ENCODE results near the gene RFC5. TPM values are rescaled to one million over a fixed set of nuclear protein-coding genes. Genes with fewer than 3 reads are reported as not detected.

Gene RFC5
- total and polyA plus RNA-seq, 10 of the 15 experiments (the other 5 are each of a cell fraction or from before 2014, with no cell fraction given), result 30.9 to 73.3 (median 53.5) TPM

DNA sequence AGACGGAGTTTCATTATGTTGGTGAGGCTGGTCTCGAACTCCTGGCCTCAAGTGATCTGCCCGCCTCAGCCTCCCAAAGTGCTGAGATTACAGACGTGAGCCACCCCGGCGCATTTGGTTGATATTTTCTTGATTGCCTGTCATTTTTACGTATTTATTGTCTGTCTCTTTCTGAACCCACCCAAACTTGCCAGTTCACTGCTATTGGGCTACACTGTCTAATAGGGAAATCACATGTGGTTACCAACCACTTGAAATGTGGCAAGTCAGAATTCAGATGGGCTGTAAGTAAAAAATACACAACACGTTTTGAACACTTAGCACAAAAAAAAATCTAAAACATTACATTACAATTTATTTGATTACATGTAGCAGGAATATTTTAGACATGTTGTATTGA is 42.4 kb downstream of the RFC5 start:
- RAD21 ChIA-PET (ENCODE audit: unreplicated experiment), result interaction anchor here (1.0 to 1.4 kb wide), 3 partner anchors 22 to 184 kb away, joined by 3 to 4 read pairs (median 4); no protein-coding TSS in a partner anchor
- FAIRE-seq, result no peak
- Histone ChIP-seq H3K36me3 (ENCODE audit: control insufficient read depth in 2 of 2, insufficient read depth in 2 of 2, low read length in 1 of 2) (no peaks in the 10 kb centered on the region), H3K4me1 (ENCODE audit: control insufficient read depth, insufficient read depth, low read length) (0 out of 2 replicates have a peak, but pooled peaks cover 2% of the 10 kb centered on the region), H4K20me1 (ENCODE audit: control insufficient read depth, insufficient read depth) (no peaks in the 10 kb centered on the region), H2AFZ (ENCODE audit: control insufficient read depth, low read depth, low read length) (no peak overlapping the region), H3K27me3 (replicated peaks in 1 of 2; ENCODE audit: control insufficient read depth in 2 of 2, insufficient read depth in 2 of 2, low read length in 1 of 2) (no peaks in the 10 kb centered on the region), H3K4me2 (ENCODE audit: control insufficient read depth, insufficient read depth) (peak overlapping the region; percentile 36; the same call in 1 of the 2 replicates), H3K79me2 (ENCODE audit: control insufficient read depth, insufficient read depth, low read length) (peaks cover 34% of the 10 kb centered on the region), H3K9ac (ENCODE audit: control insufficient read depth, insufficient read depth, low read length) (no peak overlapping the region), H3K4me3 (peak overlapping the region; percentile 90; the same call in 1 of the 2 replicates), H3K27ac (ENCODE audit: control insufficient read depth, insufficient read depth) (no peak overlapping the region), H3K9me3 (replicated peaks; ENCODE audit: control insufficient read depth, insufficient read depth, low read length) (no peaks in the 10 kb centered on the region)
- ATAC-seq, result no peak
- in situ Hi-C loops (cut with MboI) (loop anchor here (5.0 kb wide), 1 partner anchor 182 kb away; no protein-coding TSS in a partner anchor), intact Hi-C loops (cut with micrococcal nuclease; ENCODE audit: unreplicated experiment) (no loop called here)
- SMC1A ChIA-PET (ENCODE audit: uncharacterized antibody, unreplicated experiment), result interaction anchor here (0.6 to 4.6 kb wide), 5 partner anchors 12 to 316 kb away, joined by 3 to 28 read pairs (median 3); no protein-coding TSS in a partner anchor
- no peak for TF ChIP-seq ZSCAN29 (IDR thresholded peaks at IDR 0.05)
- TF ChIP-seq NFYB (IDR thresholded peaks at IDR 0.05; ENCODE audit: insufficient read depth, low read depth, low read length), result peak; percentile 58; the same call in 1 of the 2 replicates
- no peak for TF ChIP-seq SREBF1 (IDR thresholded peaks at IDR 0.05; ENCODE audit: low read length)
- DNase-seq (ENCODE audit: low read depth, low spot score), result no peak
- CTCF ChIA-PET, result interaction anchor here (1.2 to 6.1 kb wide), 4 partner anchors 24 to 317 kb away, joined by 3 to 72 read pairs (median 5); partner anchors contain the start of gene SUDS3
- no TSS peak for BruUV-seq (replicated peaks)
- POLR2A ChIA-PET, result interaction anchor here (0.6 to 1.1 kb wide), 2 partner anchors 77 to 1333 kb away, joined by 3 read pairs; partner anchors contain the start of gene PEBP1
- WGBS (ENCODE audit: insufficient coverage, insufficient replicate concordance, low lambda C conversion rate, missing lambda C conversion rate), result 99% methylated on average over 8 of the region's 8 CpGs

- BruUV-seq (replicated peaks), result no TSS peak
- Histone ChIP-seq H2AFZ (ENCODE audit: control insufficient read depth, low read depth, low read length) (no peak overlapping the region; the same call in 1 of the 2 replicates), H3K9me3 (replicated peaks; ENCODE audit: control insufficient read depth, insufficient read depth, low read length) (no peaks in the 10 kb centered on the region), H3K27ac (ENCODE audit: control insufficient read depth, insufficient read depth) (peak overlapping the region; percentile 66), H3K4me1 (ENCODE audit: control insufficient read depth, insufficient read depth, low read length) (peaks cover 5% of the 10 kb centered on the region; the same call in 1 of the 2 replicates), H3K9ac (ENCODE audit: control insufficient read depth, insufficient read depth, low read length) (peak overlapping the region; percentile 79), H3K4me3 (peak overlapping the region; percentile 90), H3K79me2 (ENCODE audit: control insufficient read depth, insufficient read depth, low read length) (peaks cover 34% of the 10 kb centered on the region), H3K36me3 (ENCODE audit: control insufficient read depth in 2 of 2, insufficient read depth in 2 of 2, low read length in 1 of 2) (no peaks in the 10 kb centered on the region), H3K4me2 (ENCODE audit: control insufficient read depth, insufficient read depth) (peak overlapping the region; percentile 36), H4K20me1 (ENCODE audit: control insufficient read depth, insufficient read depth) (no peaks in the 10 kb centered on the region), H3K27me3 (replicated peaks in 1 of 2; ENCODE audit: control insufficient read depth in 2 of 2, insufficient read depth in 2 of 2, low read length in 1 of 2) (no peaks in the 10 kb centered on the region)
- 66% methylated on average over 11 of the region's 11 CpGs for whole genome bisulfite sequencing (ENCODE audit: insufficient coverage, insufficient replicate concordance, low lambda C conversion rate, missing lambda C conversion rate)
- ATAC-seq (no peak), FAIRE-seq (peak; percentile 13), DNase-seq (ENCODE audit: low read depth, low spot score) (no peak)
- intact Hi-C loops (cut with micrococcal nuclease; ENCODE audit: unreplicated experiment), result loop anchor here (2.0 kb wide), 1 partner anchor 317 kb away; the partner anchor contains the start of gene SUDS3
- in situ Hi-C loops (cut with MboI), result loop anchor here (5.0 kb wide), 1 partner anchor 182 kb away; no protein-coding TSS in a partner anchor
- ChIA-PET POLR2A (interaction anchor here (0.6 to 1.1 kb wide), 2 partner anchors 76 to 1334 kb away, joined by 3 read pairs; partner anchors contain the start of gene PEBP1), SMC1A (ENCODE audit: uncharacterized antibody, unreplicated experiment) (interaction anchor here (0.6 to 4.6 kb wide), 6 partner anchors 11 to 315 kb away, joined by 3 to 28 read pairs (median 3); no protein-coding TSS in a partner anchor), RAD21 (ENCODE audit: unreplicated experiment) (interaction anchor here (1.0 to 1.4 kb wide), 6 partner anchors 11 to 184 kb away, joined by 3 to 4 read pairs (median 4); no protein-coding TSS in a partner anchor), CTCF (interaction anchor here (0.9 to 1.3 kb wide), 5 partner anchors 12 to 316 kb away, joined by 3 to 6 read pairs (median 4); partner anchors contain the start of gene SUDS3)
- TF ChIP-seq JUND (IDR thresholded peaks at IDR 0.05; ENCODE audit: low read depth, low read length) (no peak), POLR2AphosphoS5 (IDR thresholded peaks at IDR 0.05; ENCODE audit: low read length) (no peak), CHD1 (IDR thresholded peaks at IDR 0.05; ENCODE audit: low read depth, low read length) (no peak), PML (IDR thresholded peaks at IDR 0.05; ENCODE audit: low read length) (no peak), BACH1 (IDR thresholded peaks at IDR 0.05; ENCODE audit: borderline replicate concordance) (no peak), NFYB (IDR thresholded peaks at IDR 0.05; ENCODE audit: insufficient read depth, low read depth, low read length) (no peak), CBX3 (IDR thresholded peaks at IDR 0.05; ENCODE audit: borderline replicate concordance, low read depth) (no peak), ZNF622 (IDR thresholded peaks at IDR 0.05) (no peak), PAX5 (IDR thresholded peaks at IDR 0.05; ENCODE audit: borderline replicate concordance, low read depth, low read length) (no peak), HDGF (IDR thresholded peaks at IDR 0.05) (no peak)
- TF ChIP-seq, protein P1, sequence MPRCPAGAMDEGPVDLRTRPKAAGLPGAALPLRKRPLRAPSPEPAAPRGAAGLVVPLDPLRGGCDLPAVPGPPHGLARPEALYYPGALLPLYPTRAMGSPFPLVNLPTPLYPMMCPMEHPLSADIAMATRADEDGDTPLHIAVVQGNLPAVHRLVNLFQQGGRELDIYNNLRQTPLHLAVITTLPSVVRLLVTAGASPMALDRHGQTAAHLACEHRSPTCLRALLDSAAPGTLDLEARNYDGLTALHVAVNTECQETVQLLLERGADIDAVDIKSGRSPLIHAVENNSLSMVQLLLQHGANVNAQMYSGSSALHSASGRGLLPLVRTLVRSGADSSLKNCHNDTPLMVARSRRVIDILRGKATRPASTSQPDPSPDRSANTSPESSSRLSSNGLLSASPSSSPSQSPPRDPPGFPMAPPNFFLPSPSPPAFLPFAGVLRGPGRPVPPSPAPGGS (IDR thresholded peaks at IDR 0.05; ENCODE audit: borderline replicate concordance, insufficient read depth, low read depth, low read length, poor library complexity, severe bottlenecking), result no peak
Observed at GRCh38 chr12:118059341-118060191, 43.1 kb downstream of the RFC5 start.

Measured in GM12878 (cell line).